Transverse colon (tissue), 4 donors: ENCODE results near the gene CHST11.

Experiments
- POLR2A ChIP-seq: fragments of 450-650 bp; IDR thresholded peaks from one replicate; pipeline ENCODE4 v1.6.1; 2016; ENCODE audit warnings: antibody characterized with exemption, mild to moderate bottlenecking, moderate library complexity
- POLR2AphosphoS5 ChIP-seq, 3 donors: sonication (generic); formaldehyde crosslinking; IDR thresholded peaks; one replicate each; pipeline ENCODE4 v1.6.1; 2016; ENCODE audit warnings: antibody characterized with exemption in 3 of 3
- TF ChIP-seq, protein P1 (sequence below), 5 experiments: fragments of 200-600 bp in 3 of 5; fragments of 450-650 bp in 2 of 5; sonication (generic) in 3 of 5; IDR thresholded peaks; 1 replicate in 2 of 5; 2 replicates in 3 of 5; pipeline ENCODE4 v1.5.1; 2016 to 2017; ENCODE audit warnings: antibody characterized with exemption in 5 of 5, inconsistent platforms in 3 of 5, mild to moderate bottlenecking in 2 of 5, moderate library complexity in 1 of 5

DNA sequence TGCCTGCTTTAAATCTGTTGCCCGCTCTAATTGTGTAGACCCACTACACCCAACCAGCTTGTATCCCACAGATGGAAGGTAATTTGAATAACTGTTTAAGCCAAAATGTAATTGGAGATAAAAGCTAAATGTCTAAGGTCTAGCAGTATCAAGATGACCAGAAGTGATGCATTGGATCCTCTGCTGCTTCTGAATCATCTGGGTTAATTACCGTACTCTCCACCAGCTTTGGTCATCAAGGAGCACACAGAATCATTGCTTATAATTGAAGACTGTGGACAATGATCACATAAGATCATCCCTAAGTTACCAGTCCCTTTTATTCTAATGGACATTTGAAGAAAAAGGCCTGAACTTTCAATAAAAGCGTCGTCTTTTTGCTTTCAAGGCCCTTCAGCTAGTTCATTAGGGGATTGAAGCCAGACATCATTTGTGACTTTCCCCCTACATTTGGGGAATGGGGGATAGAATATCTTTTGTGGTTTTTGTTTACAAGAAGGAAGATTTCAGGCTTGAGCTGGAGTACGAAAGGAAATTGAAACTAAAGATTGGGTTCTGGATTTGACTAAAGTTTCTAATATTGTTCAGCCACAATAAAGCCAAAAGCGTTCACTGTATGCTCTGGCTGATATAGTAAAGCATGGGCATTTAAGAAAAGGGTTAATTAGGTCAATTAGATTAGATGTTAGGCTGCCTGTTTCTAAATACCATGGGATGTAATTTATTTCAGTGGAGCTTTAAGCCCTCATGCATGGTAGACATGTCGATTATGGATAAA is 123.2 kb downstream of the CHST11 start:
- TF ChIP-seq, protein P1, sequence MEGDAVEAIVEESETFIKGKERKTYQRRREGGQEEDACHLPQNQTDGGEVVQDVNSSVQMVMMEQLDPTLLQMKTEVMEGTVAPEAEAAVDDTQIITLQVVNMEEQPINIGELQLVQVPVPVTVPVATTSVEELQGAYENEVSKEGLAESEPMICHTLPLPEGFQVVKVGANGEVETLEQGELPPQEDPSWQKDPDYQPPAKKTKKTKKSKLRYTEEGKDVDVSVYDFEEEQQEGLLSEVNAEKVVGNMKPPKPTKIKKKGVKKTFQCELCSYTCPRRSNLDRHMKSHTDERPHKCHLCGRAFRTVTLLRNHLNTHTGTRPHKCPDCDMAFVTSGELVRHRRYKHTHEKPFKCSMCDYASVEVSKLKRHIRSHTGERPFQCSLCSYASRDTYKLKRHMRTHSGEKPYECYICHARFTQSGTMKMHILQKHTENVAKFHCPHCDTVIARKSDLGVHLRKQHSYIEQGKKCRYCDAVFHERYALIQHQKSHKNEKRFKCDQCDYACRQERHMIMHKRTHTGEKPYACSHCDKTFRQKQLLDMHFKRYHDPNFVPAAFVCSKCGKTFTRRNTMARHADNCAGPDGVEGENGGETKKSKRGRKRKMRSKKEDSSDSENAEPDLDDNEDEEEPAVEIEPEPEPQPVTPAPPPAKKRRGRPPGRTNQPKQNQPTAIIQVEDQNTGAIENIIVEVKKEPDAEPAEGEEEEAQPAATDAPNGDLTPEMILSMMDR (IDR thresholded peaks at IDR 0.05) = no peak
- no peak for TF ChIP-seq POLR2AphosphoS5 (IDR thresholded peaks at IDR 0.05)
- TF ChIP-seq POLR2A = no peak
